Body of pancreas (tissue), 4 donors: ENCODE measurements around the gene ACACA. TPM values are rescaled to one million over a fixed set of nuclear protein-coding genes. Genes with fewer than 3 reads are reported as not detected.

Experiments used
- ATAC-seq: fragments of 150-250 bp; one replicate; pipeline ENCODE4 v1.9.1; 2016
- DNase-seq, 4 donors: peaks; one replicate each; pipeline ENCODE4 v3.0.0-alpha.2; 2019
- H3K27ac ChIP-seq, 4 donors: fragments of 200-600 bp; sonication (generic); 1 replicate in 3 of 4; 2 replicates in 1 of 4; pipeline versions ENCODE4 v1.5.1 to v1.6.1; 2016 to 2019; ENCODE audit warnings: mild to moderate bottlenecking in 1 of 4, mixed read lengths in 1 of 4, moderate library complexity in 1 of 4
- H3K27me3 ChIP-seq, 2 donors: fragments of 200-600 bp; sonication (generic); one replicate each; pipeline ENCODE4 v1.6.0; 2016; ENCODE audit warnings: mild to moderate bottlenecking in 1 of 2
- H3K36me3 ChIP-seq, 2 donors: fragments of 200-600 bp; sonication (generic); replicated peaks in 1 of 2; 2 replicates each; pipeline ENCODE4 v1.5.1; 2016; ENCODE audit warnings: low read depth in 2 of 2; ENCODE audit not compliant: insufficient read depth in 1 of 2
- H3K4me1 ChIP-seq: fragments of 200-600 bp; sonication (generic); one replicate; pipeline ENCODE4 v1.6.0; 2016
- H3K4me3 ChIP-seq, 2 donors: fragments of 200-600 bp; sonication (generic); 1 replicate in 1 of 2; 2 replicates in 1 of 2; pipeline ENCODE4 v1.5.1; 2016 to 2019
- H3K9me3 ChIP-seq, 3 donors: fragments of 200-600 bp; sonication (generic); 1 replicate in 2 of 3; 2 replicates in 1 of 3; pipeline ENCODE4 v1.5.1; 2016
- CTCF ChIP-seq, 7 experiments: fragments of 450-650 bp in 4 of 7; fragments of 200-600 bp in 3 of 7; sonication (generic) in 3 of 7; IDR thresholded peaks; one replicate each; pipeline ENCODE4 v1.5.1; 2016 to 2019; ENCODE audit warnings: antibody characterized with exemption in 7 of 7
- POLR2A ChIP-seq, 3 donors: fragments of 450-650 bp; IDR thresholded peaks; one replicate each; pipeline ENCODE4 v1.6.1; 2016; ENCODE audit warnings: antibody characterized with exemption in 3 of 3, mild to moderate bottlenecking in 2 of 3
- WGBS, 2 donors: methylation state at CpG; one replicate each; pipeline ENCODE4 v1.1.5; 2017; 5-methylcytosine and 5-hydroxymethylcytosine counted together
- intact Hi-C: fragments of 100-400 bp; cut with DNase I; formaldehyde crosslinking; loops from one replicate; pipeline ENCODE4 v1.15.1; 2023
- total RNA-seq, 2 donors: library from RNA; depleted of rRNA; stranded (reverse); fragments of >200 nt; gene quantifications; one replicate each; pipeline ENCODE4 v1.1.0, GENCODE V29; 2016

Gene ACACA
- total RNA-seq, 2 donors from 2014 or later, result 9.1 to 49.1 TPM

GRCh38 chr17:37342589-37342988, 64.0 kb downstream of the ACACA start:
- no peak for TF ChIP-seq POLR2A (IDR thresholded peaks at IDR 0.05)
- TF ChIP-seq CTCF (IDR thresholded peaks at IDR 0.05), result no peak
- no peak for DNase-seq
- WGBS, 2 donors, result 46 to 87% methylated on average over 2 of the region's 2 CpGs
- no peak overlapping the region for H3K4me3 ChIP-seq
- no peaks in the 10 kb centered on the region for H3K9me3 ChIP-seq
- no peak overlapping the region for H3K27ac ChIP-seq
- ATAC-seq, result no peak
- H3K4me1 ChIP-seq, result no peaks in the 10 kb centered on the region
- intact Hi-C loops, result no loop called here
- H3K36me3 ChIP-seq, result no peaks in the 10 kb centered on the region
- H3K27me3 ChIP-seq, result no peaks in the 10 kb centered on the region

GRCh38 chr17:37340804-37341203, 65.8 kb downstream of the ACACA start:
- no peaks in the 10 kb centered on the region for H3K9me3 ChIP-seq
- H3K27ac ChIP-seq, result no peak overlapping the region
- 64 to 67% methylated on average over 2 of the region's 2 CpGs for WGBS, 2 donors
- no peaks in the 10 kb centered on the region for H3K27me3 ChIP-seq
- no peaks in the 10 kb centered on the region for H3K4me1 ChIP-seq
- H3K4me3 ChIP-seq, result no peak overlapping the region
- no peak for TF ChIP-seq POLR2A (IDR thresholded peaks at IDR 0.05)
- no peak for TF ChIP-seq CTCF (IDR thresholded peaks at IDR 0.05)
- no peak for ATAC-seq
- intact Hi-C loops, result no loop called here
- no peaks in the 10 kb centered on the region for H3K36me3 ChIP-seq
- no peak for DNase-seq

- intact Hi-C loops, result no loop called here
Measured at GRCh38 chr17:37339321-37339720, 67.3 kb downstream of the ACACA start.

GRCh38 chr17:37338847-37339246, 67.8 kb downstream of the ACACA start:
- Histone ChIP-seq H3K4me3 (no peak overlapping the region), H3K9me3 (no peaks in the 10 kb centered on the region), H3K27me3 (no peaks in the 10 kb centered on the region), H3K27ac (no peak overlapping the region), H3K4me1 (no peaks in the 10 kb centered on the region), H3K36me3 (no peaks in the 10 kb centered on the region)
- intact Hi-C loops, result no loop called here
- DNase-seq (no peak), ATAC-seq (no peak)
- TF ChIP-seq CTCF (IDR thresholded peaks at IDR 0.05), result no peak
- TF ChIP-seq POLR2A (IDR thresholded peaks at IDR 0.05), result no peak
- 76 to 93% methylated on average over 3 of the region's 3 CpGs for WGBS, 2 donors

More at GRCh38 chr17:37339321-37339720, 67.3 kb downstream of the ACACA start:
- 63 to 74% methylated on average over 3 of the region's 3 CpGs for WGBS, 2 donors
- no peak for ATAC-seq
- TF ChIP-seq POLR2A (IDR thresholded peaks at IDR 0.05), result no peak
- TF ChIP-seq CTCF (IDR thresholded peaks at IDR 0.05), result no peak
- Histone ChIP-seq H3K4me3 (no peak overlapping the region), H3K36me3 (no peaks in the 10 kb centered on the region), H3K27me3 (no peaks in the 10 kb centered on the region), H3K27ac (no peak overlapping the region), H3K9me3 (no peaks in the 10 kb centered on the region), H3K4me1 (no peaks in the 10 kb centered on the region)
- no peak for DNase-seq

- Histone ChIP-seq H3K36me3 (peaks cover 0 to 2% of the 10 kb centered on the region in 2 donors), H3K4me1 (no peaks in the 10 kb centered on the region), H3K9me3 (no peaks in the 10 kb centered on the region), H3K27ac (no peak overlapping the region), H3K27me3 (no peaks in the 10 kb centered on the region), H3K4me3 (no peak overlapping the region)
- intact Hi-C loops, result no loop called here
- ATAC-seq, result no peak
- TF ChIP-seq POLR2A (IDR thresholded peaks at IDR 0.05) (no peak), CTCF (IDR thresholded peaks at IDR 0.05) (no peak)
- 70 to 79% methylated on average over 5 of the region's 5 CpGs for WGBS, 2 donors
- no peak for DNase-seq
Measured at GRCh38 chr17:37327341-37328090, 79.1 kb downstream of the ACACA start.
